Ovary (tissue), 9 donors: Measurements from ENCODE around the gene INPP5D. TPM values are rescaled to one million over a fixed set of nuclear protein-coding genes. Genes with fewer than 3 reads are reported as not detected.

ENCODE experiments used
- DNase-seq, 5 donors: peaks; one replicate each; pipeline ENCODE4 v3.0.0-alpha.2; 2019 to 2020
- H3K27ac ChIP-seq, 2 donors: fragments of 200-600 bp; one replicate each; pipeline versions ENCODE4 v1.5.1 to v1.8.0; 2019 to 2022
- H3K27me3 ChIP-seq: fragments of 200-600 bp; one replicate; pipeline ENCODE4 v1.8.0; 2022
- H3K36me3 ChIP-seq: fragments of 200-600 bp; sonication (generic); one replicate; pipeline ENCODE4 v1.5.1; 2019
- H3K4me1 ChIP-seq: one replicate; pipeline ENCODE4 v1.8.1; 2013; ENCODE audit warnings: mild to moderate bottlenecking, moderate library complexity; ENCODE audit not compliant: insufficient read depth
- H3K4me3 ChIP-seq: fragments of 200-600 bp; sonication (generic); one replicate; pipeline ENCODE4 v1.5.1; 2017
- H3K9me3 ChIP-seq, 2 donors: fragments of 200-600 bp in 1 of 2; sonication (generic) in 1 of 2; one replicate each; pipeline versions ENCODE4 v1.5.1 to v1.8.1; 2013 to 2019; ENCODE audit warnings: mild to moderate bottlenecking in 1 of 2, moderate library complexity in 1 of 2
- CTCF ChIP-seq, 3 donors: fragments of 450-650 bp in 2 of 3; fragments of 200-600 bp in 1 of 3; IDR thresholded peaks; one replicate each; pipeline versions ENCODE4 v1.5.1 to v1.8.0; 2016 to 2022; ENCODE audit warnings: antibody characterized with exemption in 3 of 3, mild to moderate bottlenecking in 1 of 3
- EP300 ChIP-seq: sonication (generic); formaldehyde crosslinking; IDR thresholded peaks from one replicate; pipeline ENCODE4 v1.6.1; 2017; ENCODE audit warnings: antibody characterized with exemption
- POLR2A ChIP-seq: fragments of 450-650 bp; IDR thresholded peaks from one replicate; pipeline ENCODE4 v1.6.1; 2017; ENCODE audit warnings: antibody characterized with exemption, mild to moderate bottlenecking, moderate library complexity
- WGBS, 3 donors: extraction: QIAGEN DNeasy Blood & Tissue Kit in 1 of 3; methylation state at CpG; one replicate each; pipeline versions ENCODE4 v1.1.5 to v1.1.7; 2013 to 2017; 5-methylcytosine and 5-hydroxymethylcytosine counted together
- intact Hi-C, 4 donors: fragments of 100-400 bp; cut with DNase I; formaldehyde crosslinking; loops; one replicate each; pipeline versions ENCODE4 v1.11.0 to v1.15.1; 2022 to 2023
- polyA plus RNA-seq, 2 donors: library from polyadenylated mRNA; stranded (reverse); fragments of 200-250 nt in 1 of 2; fragments of 350-450 nt in 1 of 2; fragmentation: Illumina TruSeq in 1 of 2; extraction: RNeasy Lipid Tissue Mini Kit (QIAGEN cat#74804) in 1 of 2; gene quantifications; one replicate each; pipeline ENCODE4 v1.2.3, GENCODE V29; 2013 to 2014
- total RNA-seq, 7 donors: library from RNA; depleted of rRNA in 2 of 7; stranded (reverse); fragments of >200 nt in 2 of 7; fragmentation: NEBNext Ultra II Directional in 3 of 7; extraction: Animal tissue kit (Norgen Biotek cat#: 25700) in 3 of 7; gene quantifications; one replicate each; pipeline versions ENCODE4 v1.1.0 to v1.2.4, GENCODE V29; 2016 to 2023
- donor health status: DM: no; HTN: no; CAD: no; lungs with moderate emphysema.
- donor health status: DM: no; HTN: no; CAD: no.
- donor health status: Bipolar disorder and iron deficiency.
- donor health status: DM: yes; HTN: yes; CAD: no.
- donor health status: DM: no; HTN: no; CAD: no.
- donor health status: DM: yes; HTN: yes; CAD: no.

Gene INPP5D
- total and polyA plus RNA-seq, 9 donors, result 4.1 to 14.4 (median 7.7) TPM

DNA sequence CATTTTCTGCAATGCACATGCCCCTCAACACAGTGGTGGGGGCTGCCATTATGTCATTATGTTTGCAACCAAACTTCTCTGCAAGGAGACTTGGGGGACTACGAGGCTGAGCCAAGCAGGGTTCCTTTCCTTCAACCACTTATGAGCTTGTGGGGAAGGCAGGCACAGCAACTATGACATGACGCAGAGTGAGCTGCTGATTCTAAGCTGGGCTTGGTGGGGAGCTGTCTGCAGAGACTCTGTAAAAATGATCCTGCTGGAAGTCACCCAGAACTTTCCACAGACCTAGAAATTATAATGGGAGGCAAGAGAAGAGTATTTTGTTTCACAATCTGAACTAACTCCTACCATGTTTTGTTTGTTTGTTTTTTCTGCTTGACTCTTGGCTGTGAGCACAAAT is 55.6 kb downstream of the INPP5D start:
- 37 to 60% (median 49%) methylated on average over 2 of the region's 2 CpGs for WGBS, 3 donors
- intact Hi-C loops, result no loop called here
- H3K27me3 ChIP-seq, result no peaks in the 10 kb centered on the region
- H3K4me3 ChIP-seq, result no peak overlapping the region
- no peak for DNase-seq
- no peaks in the 10 kb centered on the region for H3K4me1 ChIP-seq
- H3K36me3 ChIP-seq, result no peaks in the 10 kb centered on the region
- H3K9me3 ChIP-seq, result no peaks in the 10 kb centered on the region
- no peak for TF ChIP-seq POLR2A
- H3K27ac ChIP-seq, result no peak overlapping the region

DNA sequence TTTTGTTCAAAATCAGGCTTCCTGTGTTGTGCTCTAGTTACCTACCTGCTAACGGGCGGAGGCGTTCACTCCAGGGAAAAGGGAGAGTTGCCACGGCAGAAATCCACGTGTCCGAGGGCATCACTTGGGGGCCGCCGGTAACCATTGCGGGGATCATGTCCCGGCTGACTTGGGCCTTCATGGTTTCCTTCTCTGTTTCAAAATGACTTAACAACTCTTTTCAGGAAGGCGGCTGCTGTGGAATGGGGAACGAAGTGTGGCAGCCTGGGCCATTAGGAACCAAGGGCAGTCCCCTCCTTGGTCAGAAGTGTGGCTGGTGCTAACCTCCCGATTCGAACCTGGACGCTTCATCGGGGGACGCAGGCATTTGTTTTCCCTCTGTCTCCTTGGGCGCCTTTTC is 56.8 kb downstream of the INPP5D start:
- Histone ChIP-seq H3K9me3 (no peaks in the 10 kb centered on the region), H3K4me1 (no peaks in the 10 kb centered on the region), H3K27me3 (no peaks in the 10 kb centered on the region), H3K4me3 (no peak overlapping the region), H3K36me3 (no peaks in the 10 kb centered on the region), H3K27ac (no peak overlapping the region)
- intact Hi-C loops, result no loop called here
- no peak for TF ChIP-seq CTCF (IDR thresholded peaks at IDR 0.05)
- no peak for DNase-seq
- 86 to 88% (median 86%) methylated on average over 18 of the region's 18 CpGs for WGBS, 3 donors

DNA sequence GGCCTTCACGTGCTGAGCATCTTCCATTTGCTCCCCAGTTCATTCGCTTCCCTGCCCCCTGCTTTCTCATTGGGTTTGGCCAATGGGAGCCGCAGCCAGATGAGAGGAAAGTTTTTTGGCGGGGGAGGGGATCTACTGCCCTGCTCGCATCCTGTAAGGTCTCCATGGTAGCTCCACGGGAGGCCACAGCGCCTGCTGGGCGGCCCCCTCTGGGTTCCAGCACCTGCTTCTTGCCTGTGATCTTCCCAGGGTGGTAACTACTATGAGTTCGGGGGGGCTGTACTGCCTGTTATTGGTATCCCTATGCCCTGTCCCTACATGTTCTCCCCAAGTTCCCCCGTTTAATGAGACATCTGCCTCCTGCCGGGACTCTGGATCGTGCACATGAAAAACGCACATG is 57.2 kb downstream of the INPP5D start:
- Histone ChIP-seq H3K27ac (no peak overlapping the region), H3K4me3 (no peak overlapping the region), H3K36me3 (no peaks in the 10 kb centered on the region), H3K4me1 (no peaks in the 10 kb centered on the region), H3K9me3 (no peaks in the 10 kb centered on the region), H3K27me3 (no peaks in the 10 kb centered on the region)
- DNase-seq, result no peak
- intact Hi-C loops, result no loop called here
- 67 to 80% (median 73%) methylated on average over 13 of the region's 13 CpGs for WGBS, 3 donors
- TF ChIP-seq CTCF (IDR thresholded peaks at IDR 0.05) (no peak), EP300 (no peak), POLR2A (no peak)

- no peaks in the 10 kb centered on the region for H3K4me1 ChIP-seq
- DNase-seq, result no peak
- no peaks in the 10 kb centered on the region for H3K9me3 ChIP-seq
- no peak overlapping the region for H3K27ac ChIP-seq
- no peak overlapping the region for H3K4me3 ChIP-seq
- H3K27me3 ChIP-seq, result no peaks in the 10 kb centered on the region
- TF ChIP-seq POLR2A (no peak), CTCF (IDR thresholded peaks at IDR 0.05) (no peak), EP300 (no peak)
- WGBS, 3 donors, result 69 to 82% (median 78%) methylated on average over 12 of the region's 12 CpGs
- intact Hi-C loops, result no loop called here
- H3K36me3 ChIP-seq, result no peaks in the 10 kb centered on the region
These were observed 57.9 kb downstream of the INPP5D start for GRCh38 chr2:233117811-233118647.

DNA sequence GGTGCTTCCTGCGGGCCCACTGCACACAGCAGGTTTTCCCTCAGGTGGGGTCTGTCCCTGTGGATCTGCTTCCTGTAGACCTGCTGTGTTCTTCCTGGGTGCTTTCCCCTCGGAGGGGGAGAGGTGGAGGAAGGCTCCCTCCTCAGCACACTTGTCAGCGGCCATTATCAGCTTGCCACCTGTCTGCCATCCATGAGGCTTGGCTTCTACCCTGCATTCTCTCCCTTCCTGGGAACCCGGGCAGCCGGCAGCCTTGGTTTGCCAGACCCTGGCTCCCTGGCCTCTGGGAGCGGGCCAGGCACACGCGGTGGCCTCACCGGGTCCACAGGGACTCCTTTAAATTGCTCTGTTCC is 58.5 kb downstream of the INPP5D start:
- no peak overlapping the region for H3K27ac ChIP-seq
- WGBS, 3 donors, result 75 to 88% (median 82%) methylated on average over 9 of the region's 9 CpGs
- TF ChIP-seq POLR2A (no peak), EP300 (no peak)
- no peaks in the 10 kb centered on the region for H3K36me3 ChIP-seq
- no peak for DNase-seq
- no peaks in the 10 kb centered on the region for H3K9me3 ChIP-seq
- H3K4me1 ChIP-seq, result no peaks in the 10 kb centered on the region
- no peaks in the 10 kb centered on the region for H3K27me3 ChIP-seq
- intact Hi-C loops, result no loop called here
- no peak overlapping the region for H3K4me3 ChIP-seq
